Left lung (tissue), 10 donors: ENCODE measurements around the gene NNAT. TPM values are rescaled to one million over a fixed set of nuclear protein-coding genes. Genes with fewer than 3 reads are reported as not detected.

Source experiments
- ATAC-seq: fragments of 200-7000 bp; cut with Tn5 transposase; one replicate; pipeline ENCODE4 v1.9.1; 2020; ENCODE audit warnings: moderate library complexity
- DNase-seq, 4 donors: peaks; one replicate each; pipeline ENCODE4 v3.0.0-alpha.2; 2013 to 2020
- H3K27ac ChIP-seq, 2 donors: fragments of 200-600 bp; sonication (generic) in 1 of 2; one replicate each; pipeline versions ENCODE4 v1.5.0 to v1.8.0; 2020 to 2021
- H3K27me3 ChIP-seq, 2 donors: fragments of 200-600 bp; sonication (generic) in 1 of 2; one replicate each; pipeline versions ENCODE4 v1.5.0 to v1.8.0; 2020 to 2021
- H3K36me3 ChIP-seq, 2 donors: fragments of 200-600 bp; sonication (generic) in 1 of 2; one replicate each; pipeline versions ENCODE4 v1.5.0 to v1.8.0; 2020 to 2021
- H3K4me1 ChIP-seq, 2 donors: fragments of 200-600 bp; one replicate each; pipeline ENCODE4 v1.8.0; 2021
- H3K4me3 ChIP-seq, 2 donors: fragments of 200-600 bp; sonication (generic) in 1 of 2; one replicate each; pipeline versions ENCODE4 v1.5.0 to v1.8.0; 2020 to 2021; ENCODE audit warnings: mild to moderate bottlenecking in 1 of 2
- H3K9me3 ChIP-seq, 2 donors: fragments of 200-600 bp; sonication (generic) in 1 of 2; one replicate each; pipeline versions ENCODE4 v1.5.0 to v1.8.0; 2020 to 2021
- CTCF ChIP-seq, 2 donors: fragments of 200-600 bp; sonication (generic) in 1 of 2; IDR thresholded peaks; one replicate each; pipeline versions ENCODE4 v1.5.0 to v1.8.0; 2021; ENCODE audit warnings: antibody characterized with exemption in 2 of 2
- intact Hi-C, 2 donors: fragments of 100-400 bp; cut with DNase I; formaldehyde crosslinking; loops; one replicate each; pipeline versions ENCODE4 v1.11.2 to v1.14.2; 2022
- polyA plus RNA-seq, 6 donors: library from polyadenylated mRNA; unstranded; fragments of 120-200 nt; gene quantifications; one replicate each; pipeline ENCODE4 v1.2.1, GENCODE V29; 2013; ENCODE audit not compliant: insufficient read length in 6 of 6
- total RNA-seq, 2 donors: library from RNA; stranded (reverse); fragmentation: NEBNext Ultra II Directional; extraction: Animal tissue kit (Norgen Biotek cat#: 25700); gene quantifications; one replicate each; pipeline ENCODE4 v1.2.1, GENCODE V29; 2021
- donor health status: DM: no; HTN: yes; CAD: no.
- donor health status: DM: no; HTN: no; CAD: no.

NNAT gene
- total and polyA plus RNA-seq, 8 donors = 0.45 to 65.0 (median 47.1) TPM

- DNase-seq (no peak), ATAC-seq (peak; percentile 44)
- Histone ChIP-seq H3K36me3 (no peaks in the 10 kb centered on the region), H3K4me1 (peaks cover 0 to 5% of the 10 kb centered on the region in 2 donors), H3K27me3 (no peaks in the 10 kb centered on the region), H3K27ac (no peak overlapping the region), H3K4me3 (no peak overlapping the region), H3K9me3 (no peaks in the 10 kb centered on the region)
- intact Hi-C loops = loop anchor here (5.0 to 10.0 kb wide), 2 partner anchors 268 to 341 kb away; no protein-coding TSS in a partner anchor
- TF ChIP-seq CTCF (IDR thresholded peaks at IDR 0.05) = no peak
These were observed 14.5 kb downstream of the NNAT start for GRCh38 chr20:37535443-37536132.

GRCh38 chr20:37537505-37537904 is 16.5 kb downstream of the NNAT start:
- no peaks in the 10 kb centered on the region for H3K9me3 ChIP-seq
- H3K4me3 ChIP-seq = no peak overlapping the region
- no peaks in the 10 kb centered on the region for H3K27me3 ChIP-seq
- no peak for TF ChIP-seq CTCF (IDR thresholded peaks at IDR 0.05)
- no peaks in the 10 kb centered on the region for H3K36me3 ChIP-seq
- ATAC-seq = no peak
- DNase-seq = no peak
- peaks cover 0 to 5% of the 10 kb centered on the region in 2 donors for H3K4me1 ChIP-seq
- no peak overlapping the region for H3K27ac ChIP-seq
- intact Hi-C loops = loop anchor here (5.0 to 10.0 kb wide), 2 partner anchors 270 to 343 kb away; no protein-coding TSS in a partner anchor

- no peaks in the 10 kb centered on the region for H3K27me3 ChIP-seq
- peaks cover 0 to 5% of the 10 kb centered on the region in 2 donors for H3K4me1 ChIP-seq
- DNase-seq (no peak), ATAC-seq (no peak)
- TF ChIP-seq CTCF (IDR thresholded peaks at IDR 0.05) = no peak
- no peak overlapping the region for H3K4me3 ChIP-seq
- no peaks in the 10 kb centered on the region for H3K36me3 ChIP-seq
- no peaks in the 10 kb centered on the region for H3K9me3 ChIP-seq
- no peak overlapping the region for H3K27ac ChIP-seq
- intact Hi-C loops = loop anchor here (5.0 to 10.0 kb wide), 2 partner anchors 271 to 343 kb away; no protein-coding TSS in a partner anchor
These were observed 17.0 kb downstream of the NNAT start for GRCh38 chr20:37538003-37538402.

- no peak for ATAC-seq
These were observed 18.4 kb downstream of the NNAT start for GRCh38 chr20:37539424-37539823.

More at GRCh38 chr20:37539424-37539823, 18.4 kb downstream of the NNAT start:
- Histone ChIP-seq H3K9me3 (no peaks in the 10 kb centered on the region), H3K27ac (no peak overlapping the region), H3K27me3 (no peaks in the 10 kb centered on the region), H3K4me3 (no peak overlapping the region), H3K4me1 (peaks cover 0 to 4% of the 10 kb centered on the region in 2 donors), H3K36me3 (no peaks in the 10 kb centered on the region)
- no peak for TF ChIP-seq CTCF (IDR thresholded peaks at IDR 0.05)
- intact Hi-C loops = loop anchor here (5.0 to 10.0 kb wide), 2 partner anchors 272 to 345 kb away; no protein-coding TSS in a partner anchor
- DNase-seq = no peak
